CD4-positive, alpha-beta T cell treated with Interferon gamma for 1 hour (primary cell): ENCODE data around the gene SNAPIN.
A peak's percentile ranks its signal among the peaks of the same experiment; 100 is the strongest.
"Not testable (repeated sequence)": the region's sequence is repeated elsewhere in the genome, so short reads cannot be mapped to it uniquely, and the experiment has no call there.

Experiments
- DNase-seq: peaks from one replicate; pipeline ENCODE4 v3.0.0-alpha.2; 2020

Gene SNAPIN

GRCh38 chr1:153627715-153628626, 30.5 kb upstream of the SNAPIN start, which contains the start of gene S100A1:
Gene S100A1, plus strand, starts transcription at chr1:153628434. Its CDS starts 2,088 bp downstream, at chr1:153630522.
- no peak for DNase-seq

GRCh38 chr1:153628638-153629342, 29.7 kb upstream of the SNAPIN start:
- DNase-seq: no peak

- no peak for DNase-seq
Observed at GRCh38 chr1:153629343-153629665, 29.2 kb upstream of the SNAPIN start.

- DNase-seq: no peak
Observed at GRCh38 chr1:153629971-153630370, 28.5 kb upstream of the SNAPIN start.

GRCh38 chr1:153630384-153630783, 28.1 kb upstream of the SNAPIN start:
- no peak for DNase-seq

- DNase-seq: no peak
Observed at GRCh38 chr1:153631047-153632022, 27.2 kb upstream of the SNAPIN start.

GRCh38 chr1:153633161-153633753, 25.2 kb upstream of the SNAPIN start:
- no peak for DNase-seq

GRCh38 chr1:153633754-153634665, 24.5 kb upstream of the SNAPIN start, which contains the start of gene CHTOP:
Gene CHTOP, plus strand, starts transcription at chr1:153634066. Its CDS starts 2,523 bp downstream, at chr1:153636589.
- peak; percentile 96 for DNase-seq

- DNase-seq: no peak
Observed at GRCh38 chr1:153635872-153636271, 22.6 kb upstream of the SNAPIN start.

- no peak for DNase-seq
Observed at GRCh38 chr1:153636312-153636711, 22.2 kb upstream of the SNAPIN start.

- no peak for DNase-seq
Observed at GRCh38 chr1:153638261-153638660, 20.2 kb upstream of the SNAPIN start.

- DNase-seq: no peak
Observed at GRCh38 chr1:153639280-153639679, 19.2 kb upstream of the SNAPIN start.

- DNase-seq: not testable (repeated sequence)
Observed at GRCh38 chr1:153640213-153640612, 18.3 kb upstream of the SNAPIN start.

GRCh38 chr1:153640861-153641260, 17.6 kb upstream of the SNAPIN start:
- DNase-seq: no peak

- no peak for DNase-seq
Observed at GRCh38 chr1:153642161-153642560, 16.3 kb upstream of the SNAPIN start.

GRCh38 chr1:153643100-153643499, 15.4 kb upstream of the SNAPIN start:
- no peak for DNase-seq

GRCh38 chr1:153643816-153644215, 14.7 kb upstream of the SNAPIN start:
- no peak for DNase-seq

- no peak for DNase-seq
Observed at GRCh38 chr1:153646672-153647345, 11.7 kb upstream of the SNAPIN start.

- DNase-seq: no peak
Observed at GRCh38 chr1:153647346-153647714, 11.2 kb upstream of the SNAPIN start.

- no peak for DNase-seq
Observed at GRCh38 chr1:153648000-153648643, 10.4 kb upstream of the SNAPIN start.
